Measurements from ENCODE around the gene AGMAT. TPM values are rescaled to one million over a fixed set of nuclear protein-coding genes. Genes with fewer than 3 reads are reported as not detected.

AGMAT gene
- total and polyA plus RNA-seq, 9 of the 15 experiments (the other 6 are each of a cell fraction or from before 2014, with no cell fraction given), result not detected

GRCh38 chr1:15526490-15527339 is 58.1 kb downstream of the AGMAT start, which contains the start of gene DNAJC16 (continued):
- TF ChIP-seq MAX (CRISPR knock-in tag; IDR thresholded peaks at IDR 0.05), result peak; percentile 96
- TF ChIP-seq WHSC1 (IDR thresholded peaks at IDR 0.05; ENCODE audit: low read length), result no peak
- no peak for TF ChIP-seq ZNF780A (CRISPR knock-in tag; IDR thresholded peaks at IDR 0.05)
- no peak for TF ChIP-seq ZNF280A (IDR thresholded peaks at IDR 0.05; ENCODE audit: low read depth, partially characterized antibody)
- no peak for TF ChIP-seq SRSF1 (IDR thresholded peaks at IDR 0.05; ENCODE audit: low read depth, low read length)
- TF ChIP-seq TFE3 (CRISPR knock-in tag; IDR thresholded peaks at IDR 0.05), result peak; percentile 100
- no peak for TF ChIP-seq ZNF431 (CRISPR knock-in tag; IDR thresholded peaks at IDR 0.05)
- TF ChIP-seq SAP30 (IDR thresholded peaks at IDR 0.05; ENCODE audit: borderline replicate concordance, insufficient read depth, low read depth, low read length, poor library complexity, severe bottlenecking), result peak; percentile 67
- TF ChIP-seq SUPT5H (IDR thresholded peaks at IDR 0.05), result peak; percentile 97
- peak; percentile 100 for TF ChIP-seq RAD51 (IDR thresholded peaks at IDR 0.05; ENCODE audit: borderline replicate concordance, low read depth)
- TF ChIP-seq POLR2A (conservative IDR thresholded peaks at IDR 0.05), result peak; percentile 97
- TF ChIP-seq ID3 (CRISPR knock-in tag; IDR thresholded peaks at IDR 0.05), result no peak
- TF ChIP-seq ID3 (tag; IDR thresholded peaks at IDR 0.05), result peak; percentile 82; the same call in 1 of the 2 replicates
- peak; percentile 80 for TF ChIP-seq ZNF395 (CRISPR knock-in tag; IDR thresholded peaks at IDR 0.05)
- TF ChIP-seq ZNF12 (CRISPR knock-in tag; IDR thresholded peaks at IDR 0.05), result no peak
- TF ChIP-seq ARID3B (CRISPR knock-in tag; IDR thresholded peaks at IDR 0.05; ENCODE audit: borderline replicate concordance), result no peak; the same call in 1 of the 2 replicates
- TF ChIP-seq TEAD4 (IDR thresholded peaks at IDR 0.05; ENCODE audit: low read length), result peak; percentile 47; the same call in 1 of the 2 replicates
- TF ChIP-seq TEAD4 (CRISPR knock-in tag; IDR thresholded peaks at IDR 0.05; ENCODE audit: borderline replicate concordance), result no peak
- peak; percentile 98 to 99 for TF ChIP-seq MAZ (CRISPR knock-in tag; conservative IDR thresholded peaks at IDR 0.05 in 1 of 2, IDR thresholded peaks at IDR 0.05 in 1 of 2)
- 0 out of 2 replicates have a peak, but pooled peaks have one; percentile 24 for TF ChIP-seq SMAD2 (IDR thresholded peaks at IDR 0.05; ENCODE audit: low read depth, low read length)
- TF ChIP-seq PHB2 (IDR thresholded peaks at IDR 0.05; ENCODE audit: low read depth), result no peak

All from K562 (cell line).